GM12878 (cell line): ENCODE data around the gene HEATR3.

ENCODE experiments used
- ATF2 ChIP-seq: IDR thresholded peaks from 2 replicates; pipeline ENCODE4 v1.6.1; 2012; ENCODE audit warnings: low read length, inconsistent platforms
- CTCF ChIP-seq, 3 experiments: IDR thresholded peaks in 2 of 3; conservative IDR thresholded peaks in 1 of 3; 2 replicates each; pipeline ENCODE4 v1.5.1; 2011; ENCODE audit warnings: low read depth in 3 of 3, low read length in 3 of 3, mild to moderate bottlenecking in 3 of 3, control low read depth in 2 of 3, moderate library complexity in 2 of 3, inconsistent platforms in 1 of 3, mixed read lengths in 1 of 3; ENCODE audit not compliant: control insufficient read depth in 2 of 3, insufficient read depth in 1 of 3; ENCODE audit errors: extremely low read depth in 1 of 3
- ESRRA ChIP-seq: IDR thresholded peaks from 2 replicates; pipeline ENCODE4 v1.6.1; 2012; ENCODE audit warnings: mild to moderate bottlenecking, low read length, improper control_type of control experiment
- EZH2 ChIP-seq: IDR thresholded peaks from 2 replicates; pipeline ENCODE4 v1.6.1; 2012; ENCODE audit warnings: low read depth, mild to moderate bottlenecking, control low read depth, inconsistent platforms, low read length, borderline replicate concordance; ENCODE audit not compliant: control insufficient read depth
- JUND ChIP-seq: IDR thresholded peaks from 2 replicates; pipeline ENCODE4 v1.6.1; 2012; ENCODE audit warnings: low read depth, mild to moderate bottlenecking, low read length, improper control_type of control experiment, moderate library complexity
- MYB ChIP-seq: fragments of 150-350 bp; IDR thresholded peaks from 2 replicates; pipeline ENCODE4 v1.6.1; 2014; ENCODE audit warnings: mild to moderate bottlenecking, low read depth, low read length, borderline replicate concordance
- PKNOX1 ChIP-seq: fragments of 450-650 bp; IDR thresholded peaks from 2 replicates; pipeline ENCODE4 v1.6.1; 2016; ENCODE audit warnings: mild to moderate bottlenecking
- POLR2A ChIP-seq: IDR thresholded peaks from 2 replicates; pipeline ENCODE4 v1.6.1; 2011; ENCODE audit warnings: low read depth, mild to moderate bottlenecking, low read length
- PRDM15 ChIP-seq: fragments of 450-650 bp; formaldehyde crosslinking; IDR thresholded peaks from 2 replicates; pipeline ENCODE4 v1.4.0; 2020; ENCODE audit warnings: mild to moderate bottlenecking, moderate library complexity
- REST ChIP-seq: IDR thresholded peaks from 2 replicates; pipeline ENCODE4 v1.6.1; 2012; ENCODE audit warnings: mild to moderate bottlenecking, low read depth, low read length
- SMAD1 ChIP-seq: fragments of 450-650 bp; IDR thresholded peaks from 2 replicates; pipeline ENCODE4 v1.6.1; 2018; ENCODE audit warnings: mild to moderate bottlenecking, low read depth; ENCODE audit not compliant: partially characterized antibody
- USF1 ChIP-seq: IDR thresholded peaks from 2 replicates; pipeline ENCODE4 v1.6.1; 2011; ENCODE audit warnings: borderline replicate concordance, low read depth, mild to moderate bottlenecking, moderate library complexity, mixed read lengths, low read length; ENCODE audit not compliant: insufficient read depth; ENCODE audit errors: extremely low read length
- YY1 ChIP-seq: IDR thresholded peaks from 2 replicates; pipeline ENCODE4 v1.6.1; 2011; ENCODE audit warnings: low read depth, mild to moderate bottlenecking, low read length
- ZBTB11 ChIP-seq: fragments of 450-650 bp; formaldehyde crosslinking; IDR thresholded peaks from 2 replicates; pipeline ENCODE4 v1.5.0; 2022; ENCODE audit warnings: mild to moderate bottlenecking, missing genetic modification characterization

GRCh38 chr16:50103764-50104163 lies 38.0 kb downstream of the HEATR3 start:
- no peak for TF ChIP-seq PKNOX1
- TF ChIP-seq CTCF (IDR thresholded peaks at IDR 0.05 in 2 of 3, conservative IDR thresholded peaks at IDR 0.05 in 1 of 3; ENCODE audit: control insufficient read depth in 2 of 3, extremely low read depth in 1 of 3, insufficient read depth in 1 of 3, low read depth in 3 of 3, low read length in 3 of 3) = no peak
- no peak for TF ChIP-seq JUND
- no peak for TF ChIP-seq MYB
- TF ChIP-seq ESRRA = no peak
- no peak for TF ChIP-seq ATF2
- TF ChIP-seq USF1 = no peak
- TF ChIP-seq POLR2A = no peak
- no peak for TF ChIP-seq ZBTB11 (CRISPR knock-in tag)
- TF ChIP-seq YY1 = no peak
- TF ChIP-seq SMAD1 = no peak
- TF ChIP-seq PRDM15 (CRISPR knock-in tag) = no peak
- no peak for TF ChIP-seq EZH2
- no peak for TF ChIP-seq REST
